ENCODE data around the gene WDFY4. TPM values are rescaled to one million over a fixed set of nuclear protein-coding genes. Genes with fewer than 3 reads are reported as not detected.

WDFY4 gene
- total RNA-seq, 1 experiment from 2014 or later: 0.23 TPM

GRCh38 chr10:48896756-48897440 lies 212.2 kb downstream of the WDFY4 start:
- intact Hi-C loops (cut with micrococcal nuclease; ENCODE audit: unreplicated experiment) (no loop called here), in situ Hi-C loops (cut with HindIII; ENCODE audit: low pct_unique_long_range_greater_than_20kb, low sequenced_read_pairs) (no loop called here)
- H3K36me3 ChIP-seq (ENCODE audit: control insufficient read depth, insufficient read depth, low read length): no peaks in the 10 kb centered on the region
- no peaks in the 10 kb centered on the region for H3K9me3 ChIP-seq (ENCODE audit: control insufficient read depth, insufficient read depth, low read depth, low read length)
- no peak for TF ChIP-seq TCF7L2 (IDR thresholded peaks at IDR 0.05; ENCODE audit: low read depth, low read length)
- TF ChIP-seq, protein P1, sequence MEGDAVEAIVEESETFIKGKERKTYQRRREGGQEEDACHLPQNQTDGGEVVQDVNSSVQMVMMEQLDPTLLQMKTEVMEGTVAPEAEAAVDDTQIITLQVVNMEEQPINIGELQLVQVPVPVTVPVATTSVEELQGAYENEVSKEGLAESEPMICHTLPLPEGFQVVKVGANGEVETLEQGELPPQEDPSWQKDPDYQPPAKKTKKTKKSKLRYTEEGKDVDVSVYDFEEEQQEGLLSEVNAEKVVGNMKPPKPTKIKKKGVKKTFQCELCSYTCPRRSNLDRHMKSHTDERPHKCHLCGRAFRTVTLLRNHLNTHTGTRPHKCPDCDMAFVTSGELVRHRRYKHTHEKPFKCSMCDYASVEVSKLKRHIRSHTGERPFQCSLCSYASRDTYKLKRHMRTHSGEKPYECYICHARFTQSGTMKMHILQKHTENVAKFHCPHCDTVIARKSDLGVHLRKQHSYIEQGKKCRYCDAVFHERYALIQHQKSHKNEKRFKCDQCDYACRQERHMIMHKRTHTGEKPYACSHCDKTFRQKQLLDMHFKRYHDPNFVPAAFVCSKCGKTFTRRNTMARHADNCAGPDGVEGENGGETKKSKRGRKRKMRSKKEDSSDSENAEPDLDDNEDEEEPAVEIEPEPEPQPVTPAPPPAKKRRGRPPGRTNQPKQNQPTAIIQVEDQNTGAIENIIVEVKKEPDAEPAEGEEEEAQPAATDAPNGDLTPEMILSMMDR (IDR thresholded peaks at IDR 0.05): no peak
- TF ChIP-seq SIN3A (IDR thresholded peaks at IDR 0.05; ENCODE audit: borderline replicate concordance, insufficient read depth, low read depth, low read length): no peak
- TF ChIP-seq POLR2AphosphoS5 (IDR thresholded peaks at IDR 0.05; ENCODE audit: low read depth, low read length): no peak
- TF ChIP-seq, protein P2, sequence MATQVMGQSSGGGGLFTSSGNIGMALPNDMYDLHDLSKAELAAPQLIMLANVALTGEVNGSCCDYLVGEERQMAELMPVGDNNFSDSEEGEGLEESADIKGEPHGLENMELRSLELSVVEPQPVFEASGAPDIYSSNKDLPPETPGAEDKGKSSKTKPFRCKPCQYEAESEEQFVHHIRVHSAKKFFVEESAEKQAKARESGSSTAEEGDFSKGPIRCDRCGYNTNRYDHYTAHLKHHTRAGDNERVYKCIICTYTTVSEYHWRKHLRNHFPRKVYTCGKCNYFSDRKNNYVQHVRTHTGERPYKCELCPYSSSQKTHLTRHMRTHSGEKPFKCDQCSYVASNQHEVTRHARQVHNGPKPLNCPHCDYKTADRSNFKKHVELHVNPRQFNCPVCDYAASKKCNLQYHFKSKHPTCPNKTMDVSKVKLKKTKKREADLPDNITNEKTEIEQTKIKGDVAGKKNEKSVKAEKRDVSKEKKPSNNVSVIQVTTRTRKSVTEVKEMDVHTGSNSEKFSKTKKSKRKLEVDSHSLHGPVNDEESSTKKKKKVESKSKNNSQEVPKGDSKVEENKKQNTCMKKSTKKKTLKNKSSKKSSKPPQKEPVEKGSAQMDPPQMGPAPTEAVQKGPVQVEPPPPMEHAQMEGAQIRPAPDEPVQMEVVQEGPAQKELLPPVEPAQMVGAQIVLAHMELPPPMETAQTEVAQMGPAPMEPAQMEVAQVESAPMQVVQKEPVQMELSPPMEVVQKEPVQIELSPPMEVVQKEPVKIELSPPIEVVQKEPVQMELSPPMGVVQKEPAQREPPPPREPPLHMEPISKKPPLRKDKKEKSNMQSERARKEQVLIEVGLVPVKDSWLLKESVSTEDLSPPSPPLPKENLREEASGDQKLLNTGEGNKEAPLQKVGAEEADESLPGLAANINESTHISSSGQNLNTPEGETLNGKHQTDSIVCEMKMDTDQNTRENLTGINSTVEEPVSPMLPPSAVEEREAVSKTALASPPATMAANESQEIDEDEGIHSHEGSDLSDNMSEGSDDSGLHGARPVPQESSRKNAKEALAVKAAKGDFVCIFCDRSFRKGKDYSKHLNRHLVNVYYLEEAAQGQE (IDR thresholded peaks at IDR 0.05; ENCODE audit: insufficient read depth in 1 of 2, low read depth in 2 of 2, low read length in 1 of 2): no peak
- no peak overlapping the region for H3K27ac ChIP-seq (ENCODE audit: low read length)
- peaks cover 6% of the 10 kb centered on the region for H3K27me3 ChIP-seq (ENCODE audit: control insufficient read depth, insufficient read depth, low read length)
- ChIA-PET CTCF (no interaction called here), POLR2A (no interaction called here)
- BruUV-seq (replicated peaks): no TSS peak
- DNase-seq (ENCODE audit: low read depth, low spot score) (no peak), ATAC-seq (no peak)
- no peak overlapping the region for H3K4me3 ChIP-seq (ENCODE audit: low read depth in 2 of 2, low read length in 2 of 2)
- no peaks in the 10 kb centered on the region for H3K4me1 ChIP-seq (ENCODE audit: control insufficient read depth, insufficient read depth, low read length)

- no TSS peak for BruUV-seq (replicated peaks)
- ATAC-seq (no peak), DNase-seq (ENCODE audit: low read depth, low spot score) (no peak)
- ChIA-PET CTCF (no interaction called here), POLR2A (no interaction called here)
- Histone ChIP-seq H3K9me3 (ENCODE audit: control insufficient read depth, insufficient read depth, low read depth, low read length) (no peaks in the 10 kb centered on the region), H3K27ac (ENCODE audit: low read length) (no peak overlapping the region), H3K4me1 (ENCODE audit: control insufficient read depth, insufficient read depth, low read length) (no peaks in the 10 kb centered on the region), H3K4me3 (ENCODE audit: low read depth in 2 of 2, low read length in 2 of 2) (no peak overlapping the region), H3K27me3 (ENCODE audit: control insufficient read depth, insufficient read depth, low read length) (peaks cover 6% of the 10 kb centered on the region), H3K36me3 (ENCODE audit: control insufficient read depth, insufficient read depth, low read length) (no peaks in the 10 kb centered on the region)
- no peak for TF ChIP-seq POLR2AphosphoS5 (IDR thresholded peaks at IDR 0.05; ENCODE audit: low read depth, low read length)
- no peak for TF ChIP-seq SIN3A (IDR thresholded peaks at IDR 0.05; ENCODE audit: borderline replicate concordance, insufficient read depth, low read depth, low read length)
- TF ChIP-seq, protein P1 (IDR thresholded peaks at IDR 0.05): no peak
- TF ChIP-seq, protein P2 (IDR thresholded peaks at IDR 0.05; ENCODE audit: insufficient read depth in 1 of 2, low read depth in 2 of 2, low read length in 1 of 2): no peak
- TF ChIP-seq TCF7L2 (IDR thresholded peaks at IDR 0.05; ENCODE audit: low read depth, low read length): no peak
- in situ Hi-C loops (cut with HindIII; ENCODE audit: low pct_unique_long_range_greater_than_20kb, low sequenced_read_pairs): no loop called here
- intact Hi-C loops (cut with micrococcal nuclease; ENCODE audit: unreplicated experiment): no loop called here
Measured at GRCh38 chr10:48897441-48897790, 212.7 kb downstream of the WDFY4 start.
